Memory B cell (primary cell): ENCODE data around the gene KCNQ1OT1.

Source experiments
- ATAC-seq: fragments of 150-1000 bp; cut with Tn5 transposase; 2 replicates; pipeline ENCODE4 v1.10.0; 2021; ENCODE audit warnings: low read depth, mild to moderate bottlenecking, moderate library complexity
- DNase-seq, 2 donors: peaks; one replicate each; pipeline ENCODE4 v3.0.0; 2022; ENCODE audit warnings: low spot score in 2 of 2
- H3K27ac Mint-ChIP-seq: one replicate; pipeline ENCODE4 v1.8.0; 2022; ENCODE audit warnings: mild to moderate bottlenecking, moderate library complexity, mixed read lengths
- H3K27me3 Mint-ChIP-seq: one replicate; pipeline ENCODE4 v1.8.0; 2022; ENCODE audit warnings: mixed read lengths
- H3K36me3 Mint-ChIP-seq: one replicate; pipeline ENCODE4 v1.8.0; 2022; ENCODE audit warnings: mild to moderate bottlenecking, mixed read lengths
- H3K4me1 Mint-ChIP-seq: one replicate; pipeline ENCODE4 v1.8.0; 2022; ENCODE audit warnings: mixed read lengths
- H3K4me3 Mint-ChIP-seq: one replicate; pipeline ENCODE4 v1.8.0; 2022; ENCODE audit warnings: mild to moderate bottlenecking, moderate library complexity, mixed read lengths
- H3K9me3 Mint-ChIP-seq: one replicate; pipeline ENCODE4 v1.8.0; 2022; ENCODE audit warnings: mixed read lengths

The KCNQ1OT1 gene

DNA sequence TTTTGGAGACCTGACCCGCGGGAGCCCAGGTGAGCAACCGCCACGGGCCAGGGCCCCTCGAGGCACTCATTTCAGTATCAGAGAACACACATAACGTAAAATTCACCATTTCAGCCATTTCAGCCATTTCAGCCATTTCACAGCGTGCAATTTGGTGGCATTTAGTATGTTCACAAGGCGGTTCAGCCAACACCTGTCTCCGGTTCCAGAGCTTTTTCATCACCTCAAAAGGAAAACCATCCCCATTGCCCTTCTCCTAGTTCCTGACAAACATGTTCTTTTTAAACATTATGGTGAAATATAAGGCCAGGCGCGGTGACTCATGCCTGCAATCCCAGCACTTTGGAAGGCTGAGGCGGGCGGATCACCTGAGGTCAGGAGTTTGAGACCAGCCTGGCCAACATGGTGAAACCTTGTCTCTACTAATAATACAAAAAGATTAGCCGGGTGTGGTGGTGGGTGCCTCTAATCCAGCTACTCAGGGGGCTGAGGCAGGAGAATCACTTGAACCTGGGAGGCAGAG, 135.7 kb downstream of the KCNQ1OT1 start:
- Mint-ChIP-seq H3K9me3 (no peaks in the 10 kb centered on the region), H3K4me1 (peaks cover 14% of the 10 kb centered on the region), H3K27ac (no peak overlapping the region), H3K4me3 (no peak overlapping the region), H3K36me3 (peaks cover 3% of the 10 kb centered on the region), H3K27me3 (no peaks in the 10 kb centered on the region)
- ATAC-seq (no peak), DNase-seq (no peak)

DNA sequence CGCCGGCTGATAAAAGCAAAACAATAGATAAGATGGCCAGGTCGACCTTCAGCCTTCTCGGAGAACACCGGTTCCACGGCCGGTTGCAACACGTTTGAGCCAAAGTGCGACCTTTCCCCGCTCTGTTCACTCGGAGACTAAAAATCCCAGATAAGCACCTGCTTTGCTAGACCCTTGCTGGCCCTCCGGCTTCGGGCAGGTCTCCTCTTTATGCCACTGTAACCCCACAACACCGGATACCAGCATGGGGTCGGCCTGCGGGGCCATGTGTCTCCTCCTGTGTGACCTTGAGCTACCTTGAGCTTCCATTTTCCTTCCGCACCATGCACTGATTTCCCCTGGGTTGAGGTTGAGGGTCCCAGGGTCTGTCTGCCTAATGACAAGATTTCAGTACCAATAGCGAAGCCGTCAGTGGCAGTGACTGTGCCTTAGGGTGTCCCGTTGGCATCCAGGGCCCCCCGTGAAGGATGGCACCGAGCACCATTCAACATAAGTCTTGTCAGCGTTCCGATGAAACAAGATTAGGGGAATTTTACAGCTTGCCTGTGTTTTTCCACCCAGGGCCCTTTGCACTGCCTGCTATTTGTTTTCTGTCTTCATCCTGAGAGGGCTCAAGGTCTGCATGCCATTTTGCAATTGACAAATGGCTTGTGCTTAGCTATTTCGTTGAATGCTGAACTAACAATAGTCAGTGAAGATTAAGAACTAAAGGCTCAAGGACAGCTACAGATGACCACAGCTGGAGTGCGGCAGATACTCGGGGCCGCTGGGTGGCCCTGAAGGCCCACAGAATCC, 136.4 kb downstream of the KCNQ1OT1 start:
- no peak for ATAC-seq
- Mint-ChIP-seq H3K27me3 (no peaks in the 10 kb centered on the region), H3K27ac (no peak overlapping the region), H3K4me3 (no peak overlapping the region), H3K36me3 (peaks cover 3% of the 10 kb centered on the region), H3K9me3 (no peaks in the 10 kb centered on the region), H3K4me1 (peaks cover 14% of the 10 kb centered on the region)
- DNase-seq = no peak

DNA sequence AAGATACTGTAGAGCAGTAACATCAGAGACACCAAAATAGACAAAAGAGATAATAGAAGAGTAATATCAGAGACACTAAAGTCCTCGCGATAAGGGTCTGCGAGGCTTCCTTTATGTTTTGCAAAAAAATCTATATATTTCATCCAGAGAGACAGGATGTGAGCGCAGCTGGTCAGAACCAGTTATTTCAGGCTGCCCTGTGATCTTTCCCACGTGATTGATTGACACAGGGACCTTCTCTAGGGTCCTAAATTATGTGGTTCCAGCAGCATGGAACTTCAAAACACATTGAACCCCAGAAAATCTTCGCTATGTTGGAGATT, 136.9 kb downstream of the KCNQ1OT1 start:
- no peak for DNase-seq
- no peaks in the 10 kb centered on the region for H3K9me3 Mint-ChIP-seq
- no peaks in the 10 kb centered on the region for H3K27me3 Mint-ChIP-seq
- H3K4me1 Mint-ChIP-seq = peaks cover 16% of the 10 kb centered on the region
- H3K36me3 Mint-ChIP-seq = peaks cover 3% of the 10 kb centered on the region
- H3K27ac Mint-ChIP-seq = no peak overlapping the region
- no peak overlapping the region for H3K4me3 Mint-ChIP-seq
- no peak for ATAC-seq

DNA sequence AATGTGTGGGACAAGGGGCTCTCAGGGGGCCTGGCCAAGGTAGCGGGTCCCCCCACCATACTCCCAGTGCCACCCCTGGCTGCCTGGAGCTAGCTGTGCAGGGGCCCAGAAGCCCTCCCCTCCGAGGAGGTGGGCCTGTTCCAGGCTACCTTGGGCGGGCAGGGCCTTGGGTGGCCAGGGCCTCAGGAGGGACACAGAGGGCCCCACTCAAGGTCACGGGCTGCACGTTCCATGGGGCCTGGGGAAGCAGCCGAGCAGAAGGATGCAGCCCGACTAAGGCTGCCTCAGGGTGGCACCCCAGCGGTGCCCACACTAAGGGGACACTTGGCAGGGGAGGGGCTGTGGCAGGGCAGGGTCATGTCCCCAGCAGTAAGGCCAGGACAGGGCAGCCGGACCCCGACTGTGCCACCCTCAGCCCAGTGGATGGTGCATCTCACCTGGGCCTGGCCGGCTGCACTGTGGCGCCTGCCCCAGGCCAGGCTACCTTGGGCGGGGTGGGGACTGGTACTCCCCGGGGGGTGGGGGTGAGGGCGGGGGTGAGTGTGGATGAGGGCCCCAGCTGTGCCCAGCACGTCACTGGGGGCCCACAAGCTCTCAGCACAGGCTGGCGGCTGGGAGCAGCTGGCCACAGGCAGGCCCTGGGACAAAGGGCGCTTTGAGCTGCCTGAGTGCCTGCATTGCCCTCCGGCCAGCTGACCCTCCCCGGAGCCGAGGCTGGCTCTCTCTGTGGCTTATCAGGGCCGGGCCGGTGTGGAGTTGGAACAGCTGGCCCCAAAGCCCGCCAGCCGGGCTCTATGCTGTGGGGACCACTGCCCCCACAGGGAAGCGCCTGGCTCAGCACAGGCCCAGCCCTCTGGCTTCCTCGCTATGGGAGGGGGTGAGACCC, 137.9 kb downstream of the KCNQ1OT1 start:
- H3K9me3 Mint-ChIP-seq = no peaks in the 10 kb centered on the region
- peaks cover 19% of the 10 kb centered on the region for H3K4me1 Mint-ChIP-seq
- ATAC-seq (no peak), DNase-seq (no peak)
- no peak overlapping the region for H3K4me3 Mint-ChIP-seq
- H3K27ac Mint-ChIP-seq = no peak overlapping the region
- H3K27me3 Mint-ChIP-seq = no peaks in the 10 kb centered on the region
- peaks cover 5% of the 10 kb centered on the region for H3K36me3 Mint-ChIP-seq

DNA sequence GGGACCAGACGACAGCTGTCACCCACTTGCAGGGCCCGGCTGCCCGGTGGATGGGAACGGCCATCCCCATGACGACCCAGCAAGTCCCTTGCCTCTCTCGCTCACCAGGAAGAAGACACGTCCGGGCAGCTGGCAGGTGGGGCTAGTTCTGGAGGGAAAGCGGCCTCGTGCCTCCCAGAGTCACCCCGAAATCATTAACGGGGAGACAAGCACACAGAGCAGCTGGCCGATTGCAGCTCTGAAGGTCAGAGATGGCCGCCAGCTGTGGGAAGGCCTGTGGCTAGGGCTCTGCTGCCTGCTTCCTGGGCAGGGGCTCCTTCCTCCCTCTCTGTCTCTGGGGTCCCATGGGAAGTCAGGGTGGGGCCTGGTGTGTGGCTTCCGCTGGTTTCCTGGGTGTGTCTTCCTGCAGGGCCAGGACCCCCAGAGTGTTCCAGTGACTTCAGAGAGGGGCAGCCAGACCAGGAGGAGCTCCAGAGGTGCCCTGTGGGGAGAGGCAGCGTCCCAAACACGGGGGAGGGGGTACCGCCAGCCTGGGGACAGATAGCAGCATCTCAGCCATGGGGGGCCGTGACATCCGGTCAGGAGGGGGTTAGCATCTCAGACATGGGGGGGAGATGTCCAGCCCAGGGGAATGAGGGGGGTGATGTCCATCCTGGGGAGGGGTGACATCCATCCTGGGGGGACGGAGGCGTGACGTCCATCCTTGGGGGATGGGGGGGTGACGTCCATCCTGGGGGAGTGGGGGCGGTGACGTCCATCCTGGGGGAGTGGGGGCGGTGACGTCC, 140.1 kb downstream of the KCNQ1OT1 start:
- Mint-ChIP-seq H3K36me3 (peaks cover 7% of the 10 kb centered on the region), H3K4me3 (no peak overlapping the region), H3K27ac (peak overlapping the region; percentile 67), H3K9me3 (no peaks in the 10 kb centered on the region), H3K4me1 (peaks cover 24% of the 10 kb centered on the region), H3K27me3 (no peaks in the 10 kb centered on the region)
- DNase-seq (no peak), ATAC-seq (no peak)

DNA sequence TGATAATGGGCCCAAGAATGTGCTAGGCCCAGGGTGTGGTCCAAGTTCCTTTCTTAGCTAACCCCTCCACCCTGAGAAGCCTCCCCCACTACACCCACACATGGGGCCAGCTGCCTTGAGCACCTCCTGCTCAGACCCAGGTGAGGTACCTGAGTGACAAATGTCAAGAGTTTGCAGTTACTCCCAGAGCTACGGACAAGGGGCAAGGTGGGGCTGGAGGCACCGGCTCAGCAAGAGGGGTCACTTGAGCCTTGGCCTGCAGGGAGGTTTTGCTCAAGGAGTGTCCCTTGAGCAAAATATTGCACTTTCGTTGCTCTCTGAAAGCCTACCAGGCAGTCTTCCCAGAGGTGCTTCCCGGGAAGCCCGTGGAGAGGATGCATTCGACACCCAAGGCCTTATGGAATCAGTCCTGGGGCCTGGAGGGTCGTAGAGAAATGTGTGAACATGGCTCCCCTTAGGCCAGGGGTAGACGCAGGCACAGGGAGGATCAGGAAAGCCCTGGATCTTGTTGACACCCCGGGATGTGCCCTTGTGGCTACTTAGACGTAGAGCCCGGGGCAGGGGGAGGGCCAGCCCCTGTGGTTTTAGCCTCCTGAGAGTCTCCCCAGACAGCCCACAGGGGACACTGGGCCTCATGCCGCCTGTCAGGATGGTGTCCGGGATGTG, 140.8 kb downstream of the KCNQ1OT1 start:
- H3K27ac Mint-ChIP-seq = no peak overlapping the region
- DNase-seq (no peak), ATAC-seq (no peak)
- peak overlapping the region; percentile 21 for H3K4me3 Mint-ChIP-seq
- H3K9me3 Mint-ChIP-seq = no peaks in the 10 kb centered on the region
- no peaks in the 10 kb centered on the region for H3K27me3 Mint-ChIP-seq
- H3K36me3 Mint-ChIP-seq = peaks cover 7% of the 10 kb centered on the region
- H3K4me1 Mint-ChIP-seq = peaks cover 24% of the 10 kb centered on the region

DNA sequence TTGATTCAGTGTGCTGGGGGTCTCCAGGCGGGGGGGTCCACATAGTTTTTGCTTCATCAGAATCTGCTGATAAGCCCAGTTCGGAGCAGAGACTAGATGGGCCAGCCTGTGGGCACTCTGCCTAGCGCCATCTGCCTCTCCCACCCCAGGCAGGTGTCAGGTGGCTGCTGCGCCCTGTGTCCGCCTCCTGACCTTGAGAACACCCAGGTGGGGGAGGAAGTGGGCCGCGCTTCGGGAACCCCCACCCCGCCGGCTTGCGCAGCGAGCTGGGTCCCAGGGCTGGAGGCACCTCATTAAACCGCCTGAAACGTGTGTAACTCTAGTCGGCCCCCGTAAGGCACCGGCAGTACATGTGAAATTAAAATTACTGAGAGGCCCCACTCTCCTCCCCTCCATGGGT, 141.4 kb downstream of the KCNQ1OT1 start:
- ATAC-seq = no peak
- H3K27me3 Mint-ChIP-seq = no peaks in the 10 kb centered on the region
- H3K9me3 Mint-ChIP-seq = no peaks in the 10 kb centered on the region
- H3K4me3 Mint-ChIP-seq = peak overlapping the region; percentile 5
- peaks cover 7% of the 10 kb centered on the region for H3K36me3 Mint-ChIP-seq
- peaks cover 23% of the 10 kb centered on the region for H3K4me1 Mint-ChIP-seq
- H3K27ac Mint-ChIP-seq = no peak overlapping the region
- no peak for DNase-seq
